Measurements from ENCODE around the gene TRIM65.

DNA sequence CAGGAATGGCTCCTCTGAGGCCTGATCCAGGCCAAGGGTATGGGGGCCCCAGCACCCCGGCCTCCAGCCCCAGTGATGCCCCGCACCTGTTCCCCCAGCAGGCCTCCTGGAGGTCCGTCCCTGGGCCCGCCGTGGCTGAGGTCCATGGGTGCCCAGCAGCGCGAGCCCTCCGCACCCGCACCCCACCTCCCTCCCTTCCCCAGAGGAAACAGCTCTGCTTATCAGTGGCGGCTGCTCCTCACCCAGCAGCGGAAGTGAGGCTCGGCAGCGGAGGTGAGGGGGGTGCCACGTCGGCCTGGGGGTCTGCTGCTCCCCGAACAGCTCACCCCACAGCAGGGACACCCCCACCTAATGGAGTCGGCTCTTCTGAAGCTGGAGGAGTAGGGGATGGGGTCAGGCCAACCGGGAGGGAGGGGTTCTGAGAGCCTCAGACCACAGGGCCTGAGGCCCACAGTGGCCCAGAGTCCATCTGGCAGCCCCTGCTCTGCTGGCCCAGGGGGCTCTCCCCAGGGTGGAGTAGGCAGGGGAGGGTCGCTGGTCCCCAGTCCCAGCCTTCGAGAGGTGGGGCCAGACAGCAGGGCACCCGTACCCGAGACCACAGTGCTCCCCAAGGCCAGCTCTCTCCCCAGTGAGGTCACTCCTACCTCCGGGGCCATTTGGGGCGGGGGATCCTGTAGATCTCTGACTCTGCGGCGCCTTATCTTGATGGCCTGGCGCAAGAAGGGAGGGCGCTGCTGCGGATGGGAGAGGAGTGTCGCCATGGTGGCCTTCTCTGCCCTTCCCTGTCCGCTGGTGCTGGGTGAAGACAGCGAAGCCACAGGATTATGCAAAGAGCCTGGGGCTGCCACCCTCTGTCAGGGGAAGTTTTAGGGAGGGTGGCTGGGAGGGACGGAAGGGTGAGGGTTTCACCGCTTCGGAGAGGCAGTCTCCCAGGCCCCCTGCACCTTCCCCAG is 52.9 kb downstream of the TRIM65 start, which contains the start of gene UNC13D:
- TF ChIP-seq, protein P1, sequence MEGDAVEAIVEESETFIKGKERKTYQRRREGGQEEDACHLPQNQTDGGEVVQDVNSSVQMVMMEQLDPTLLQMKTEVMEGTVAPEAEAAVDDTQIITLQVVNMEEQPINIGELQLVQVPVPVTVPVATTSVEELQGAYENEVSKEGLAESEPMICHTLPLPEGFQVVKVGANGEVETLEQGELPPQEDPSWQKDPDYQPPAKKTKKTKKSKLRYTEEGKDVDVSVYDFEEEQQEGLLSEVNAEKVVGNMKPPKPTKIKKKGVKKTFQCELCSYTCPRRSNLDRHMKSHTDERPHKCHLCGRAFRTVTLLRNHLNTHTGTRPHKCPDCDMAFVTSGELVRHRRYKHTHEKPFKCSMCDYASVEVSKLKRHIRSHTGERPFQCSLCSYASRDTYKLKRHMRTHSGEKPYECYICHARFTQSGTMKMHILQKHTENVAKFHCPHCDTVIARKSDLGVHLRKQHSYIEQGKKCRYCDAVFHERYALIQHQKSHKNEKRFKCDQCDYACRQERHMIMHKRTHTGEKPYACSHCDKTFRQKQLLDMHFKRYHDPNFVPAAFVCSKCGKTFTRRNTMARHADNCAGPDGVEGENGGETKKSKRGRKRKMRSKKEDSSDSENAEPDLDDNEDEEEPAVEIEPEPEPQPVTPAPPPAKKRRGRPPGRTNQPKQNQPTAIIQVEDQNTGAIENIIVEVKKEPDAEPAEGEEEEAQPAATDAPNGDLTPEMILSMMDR (IDR thresholded peaks at IDR 0.05), result no peak
- no peak for TF ChIP-seq ZFX (IDR thresholded peaks at IDR 0.05; ENCODE audit: borderline replicate concordance)

Data from 22Rv1 (cell line).